Adrenal gland (tissue), 5 donors: ENCODE results near the gene PDLIM3.

ENCODE experiments used
- CTCF ChIP-seq, 6 experiments: fragments of 450-650 bp in 4 of 6; fragments of 200-600 bp in 2 of 6; sonication (generic) in 1 of 6; IDR thresholded peaks; 1 replicate in 5 of 6; 2 replicates in 1 of 6; pipeline versions ENCODE4 v1.5.1 to v1.8.0; 2016 to 2021; ENCODE audit warnings: antibody characterized with exemption in 6 of 6, mild to moderate bottlenecking in 2 of 6, moderate library complexity in 1 of 6
- POLR2A ChIP-seq, 2 donors: fragments of 450-650 bp; IDR thresholded peaks; one replicate each; pipeline ENCODE4 v1.6.1; 2017; ENCODE audit warnings: antibody characterized with exemption in 2 of 2, mild to moderate bottlenecking in 2 of 2, moderate library complexity in 1 of 2
- donor health status: DM: no; HTN: no; CAD: no.

GRCh38 chr4:185546335-185546734 lies 11.0 kb upstream of the PDLIM3 start:
- TF ChIP-seq CTCF (IDR thresholded peaks at IDR 0.05) (no peak), POLR2A (IDR thresholded peaks at IDR 0.05) (no peak)
